HG02798 (cell line): ENCODE results near the gene SPTLC1.
"Not testable (repeated sequence)": the region's sequence is repeated elsewhere in the genome, so short reads cannot be mapped to it uniquely, and the experiment has no call there.

Experiments
- ATAC-seq: cut with Tn5 transposase; IDR thresholded peaks from one replicate; pipeline ENCODE4 v1.9.1; 2021; ENCODE audit warnings: mild to moderate bottlenecking; ENCODE audit not compliant: unreplicated experiment, poor library complexity

SPTLC1 gene, protein sequence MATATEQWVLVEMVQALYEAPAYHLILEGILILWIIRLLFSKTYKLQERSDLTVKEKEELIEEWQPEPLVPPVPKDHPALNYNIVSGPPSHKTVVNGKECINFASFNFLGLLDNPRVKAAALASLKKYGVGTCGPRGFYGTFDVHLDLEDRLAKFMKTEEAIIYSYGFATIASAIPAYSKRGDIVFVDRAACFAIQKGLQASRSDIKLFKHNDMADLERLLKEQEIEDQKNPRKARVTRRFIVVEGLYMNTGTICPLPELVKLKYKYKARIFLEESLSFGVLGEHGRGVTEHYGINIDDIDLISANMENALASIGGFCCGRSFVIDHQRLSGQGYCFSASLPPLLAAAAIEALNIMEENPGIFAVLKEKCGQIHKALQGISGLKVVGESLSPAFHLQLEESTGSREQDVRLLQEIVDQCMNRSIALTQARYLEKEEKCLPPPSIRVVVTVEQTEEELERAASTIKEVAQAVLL

GRCh38 chr9:92115071-92115858 lies at the start of gene SPTLC1:
Gene SPTLC1, minus strand, starts transcription at chr9:92115413. Its CDS starts 43 bp downstream, at chr9:92115370.
- peak; percentile 99 for ATAC-seq

DNA sequence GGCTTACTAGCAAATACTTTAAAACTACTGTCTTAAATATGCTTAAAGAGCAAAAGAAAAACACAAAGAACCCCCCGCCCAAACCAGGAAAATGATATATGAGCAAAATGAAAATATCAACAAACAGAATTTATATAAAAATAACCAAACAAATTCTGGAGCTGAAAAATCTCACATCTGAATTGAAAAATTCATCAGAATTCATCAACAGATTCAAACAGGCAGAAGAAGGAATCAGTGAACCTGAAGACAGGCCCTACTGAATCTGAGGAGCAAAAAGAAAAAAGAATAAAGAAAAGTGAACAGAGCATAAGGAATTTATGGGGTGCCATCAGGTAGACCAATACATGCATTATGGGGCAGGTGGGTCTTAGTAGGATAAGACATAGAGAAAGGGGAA lies 49.8 kb upstream of the SPTLC1 start:
- no peak for ATAC-seq

DNA sequence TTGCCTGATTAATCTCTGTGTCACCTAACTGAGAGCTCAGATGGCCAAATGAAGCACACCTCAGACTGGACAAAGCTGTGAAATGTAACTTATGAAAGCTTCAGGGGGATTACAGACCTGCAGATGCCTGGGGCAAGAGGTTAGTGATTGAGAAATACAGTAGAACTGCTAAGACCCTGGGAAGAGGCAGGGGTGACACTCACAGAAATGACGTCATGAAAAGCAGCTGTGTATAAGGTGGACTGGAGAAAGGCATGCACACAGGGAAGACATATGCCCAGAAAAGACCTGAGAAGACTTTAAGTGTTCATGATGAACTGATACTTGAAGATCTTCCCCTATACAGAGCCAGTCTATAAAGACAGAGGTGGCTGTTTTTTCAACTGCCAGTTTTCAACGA lies 49.3 kb upstream of the SPTLC1 start:
- no peak for ATAC-seq

DNA sequence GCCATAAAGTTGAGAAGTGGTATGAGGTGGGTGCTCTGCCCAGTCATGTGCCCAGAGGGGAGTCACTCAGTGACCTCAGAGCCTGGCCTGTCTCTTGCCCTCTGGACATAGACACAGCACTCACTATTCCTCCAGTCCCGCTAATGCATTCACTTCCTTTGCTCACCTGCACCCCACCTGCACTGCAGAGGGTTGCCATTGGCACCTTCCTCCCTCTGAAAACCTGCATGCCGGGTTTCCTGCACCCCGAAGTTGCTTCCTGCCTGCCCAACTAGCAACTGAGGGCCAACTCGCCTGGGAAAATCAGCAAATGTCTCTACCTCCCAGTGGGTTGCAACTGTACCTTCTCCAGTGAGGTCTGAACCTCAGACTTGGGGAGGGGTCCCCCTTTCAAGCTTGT lies 48.1 kb upstream of the SPTLC1 start:
- no peak for ATAC-seq

- ATAC-seq = no peak
Observed at GRCh38 chr9:92160786-92161185, 45.6 kb upstream of the SPTLC1 start.

- no peak for ATAC-seq
Observed at GRCh38 chr9:92159058-92159457, 43.8 kb upstream of the SPTLC1 start.

- no peak for ATAC-seq
Observed at GRCh38 chr9:92158097-92158601, 42.9 kb upstream of the SPTLC1 start.

DNA sequence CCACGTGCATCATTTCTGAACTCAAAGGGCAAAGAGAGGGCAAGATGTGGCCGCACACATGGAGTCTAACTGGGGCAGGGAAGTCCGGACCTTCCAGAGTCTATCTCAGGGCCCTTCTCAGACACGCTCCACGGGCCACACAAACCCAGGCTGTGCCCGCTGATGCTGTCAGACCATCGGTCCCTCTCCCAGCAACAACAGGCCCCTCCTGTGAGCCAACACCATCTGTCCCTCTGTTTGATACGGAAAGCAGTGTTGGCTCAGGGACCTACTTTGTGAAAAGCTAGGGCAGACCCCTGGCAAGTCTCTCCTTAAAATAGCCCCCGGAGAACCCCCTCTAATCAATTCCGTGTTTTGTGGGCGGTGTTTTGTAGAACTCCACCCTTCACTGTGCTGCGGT lies 40.5 kb upstream of the SPTLC1 start:
- not testable (repeated sequence) for ATAC-seq

DNA sequence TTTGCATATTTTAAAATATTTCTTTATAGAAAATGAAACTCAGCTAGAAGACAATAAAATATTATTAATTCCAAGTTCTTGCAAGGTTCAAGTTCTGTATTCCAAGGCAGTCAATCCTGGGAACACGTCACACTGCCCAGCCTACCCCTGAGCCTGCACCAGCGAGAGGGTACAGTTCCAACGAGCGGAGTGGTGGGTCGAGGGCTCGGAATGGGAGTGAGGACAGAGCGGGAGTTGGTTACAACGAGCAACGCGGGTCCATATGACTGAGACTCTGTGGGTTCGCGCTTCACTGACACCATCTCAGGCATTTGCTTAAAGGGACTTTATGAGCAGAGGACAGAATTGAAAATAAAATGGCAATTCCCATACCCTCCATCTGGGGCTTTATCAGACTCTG lies 40.0 kb upstream of the SPTLC1 start:
- ATAC-seq = no peak

GRCh38 chr9:92153466-92154415 lies 38.5 kb upstream of the SPTLC1 start:
- not testable (repeated sequence) for ATAC-seq

DNA sequence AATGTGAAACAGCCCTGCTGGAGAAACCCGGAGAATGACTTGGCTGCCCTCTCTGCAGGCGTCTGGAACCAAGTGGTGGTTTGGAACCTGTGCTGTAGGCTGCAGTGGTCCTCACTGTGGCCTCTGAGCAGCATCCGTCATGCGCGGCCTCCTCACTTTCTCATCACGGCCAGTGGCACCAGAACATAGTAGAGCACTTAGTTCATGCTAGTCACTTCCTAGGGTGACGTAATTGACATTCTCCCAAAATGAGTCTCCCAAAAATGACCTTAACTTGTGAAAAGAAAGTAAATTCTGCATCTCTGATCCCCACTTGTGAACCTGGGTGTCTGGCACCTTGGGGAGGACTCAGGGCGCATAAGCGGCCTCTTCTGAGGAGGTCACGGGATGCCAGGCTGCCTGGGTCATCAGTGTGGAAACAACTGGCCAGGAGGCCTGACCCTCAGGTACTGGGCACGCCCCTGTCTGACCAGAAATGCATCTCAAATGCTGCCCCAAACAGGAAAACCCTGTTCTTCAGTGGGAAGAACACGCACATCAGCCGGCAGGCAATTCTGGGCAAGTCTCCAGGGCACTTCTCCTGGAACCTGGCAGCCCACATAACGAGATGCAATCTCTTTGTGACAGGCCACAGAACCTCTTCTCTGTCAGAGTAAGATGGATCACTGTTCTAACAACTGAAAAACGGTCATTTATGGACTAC lies 36.6 kb upstream of the SPTLC1 start:
- ATAC-seq = no peak

- not testable (repeated sequence) for ATAC-seq
Observed at GRCh38 chr9:92150501-92151470, 35.6 kb upstream of the SPTLC1 start.

DNA sequence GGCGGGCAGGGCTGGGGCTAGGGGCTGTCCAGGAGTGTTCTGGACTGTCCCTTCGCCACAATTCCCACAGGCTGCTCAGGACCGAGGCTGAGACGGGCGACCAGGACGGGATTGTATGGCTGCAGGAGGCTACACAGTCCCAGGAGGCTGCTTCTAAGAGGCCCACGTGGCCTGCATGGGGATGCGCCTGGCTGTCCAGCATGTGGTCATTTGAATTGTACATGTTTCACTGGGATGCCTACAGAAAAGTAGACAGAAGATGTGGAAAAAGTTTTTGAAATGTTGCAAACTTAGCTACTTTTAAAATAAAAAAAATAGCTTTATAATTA lies 32.6 kb upstream of the SPTLC1 start:
- ATAC-seq = no peak

- ATAC-seq = peak; percentile 80
Observed at GRCh38 chr9:92147030-92147851, 32.0 kb upstream of the SPTLC1 start.

DNA sequence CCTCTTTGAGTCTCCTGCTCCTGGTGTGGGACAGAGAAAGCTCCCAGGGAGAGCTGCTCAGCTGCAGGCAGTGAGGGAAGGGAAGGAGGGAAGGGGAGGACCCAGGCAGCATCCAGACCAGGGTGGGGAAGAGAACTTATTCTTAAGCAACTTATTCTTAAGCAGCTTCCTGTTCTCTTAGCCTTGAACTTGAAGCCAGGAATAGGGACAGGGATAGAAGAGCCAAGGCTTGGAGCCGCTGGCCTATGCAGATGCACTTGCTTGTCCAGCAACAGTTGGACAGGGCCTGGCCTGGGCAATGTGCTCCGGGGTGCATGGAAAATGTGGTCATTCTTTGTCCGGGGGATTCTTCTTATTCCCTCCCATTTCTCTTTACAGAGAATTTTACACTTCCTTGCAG lies 31.4 kb upstream of the SPTLC1 start:
- ATAC-seq = no peak

- not testable (repeated sequence) for ATAC-seq
Observed at GRCh38 chr9:92145784-92146183, 30.6 kb upstream of the SPTLC1 start.

GRCh38 chr9:92142329-92142728 lies 27.1 kb upstream of the SPTLC1 start:
- ATAC-seq = no peak
